HepG2 (cell line): Measurements from ENCODE around the gene RTEL1.

Source experiments
- CEBPG ChIP-seq: IDR thresholded peaks from 2 replicates; pipeline ENCODE4 v1.6.1; 2016
- KLF15 ChIP-seq: sonication (generic); formaldehyde crosslinking; IDR thresholded peaks from 2 replicates; pipeline ENCODE4 v1.8.1; 2023; ENCODE audit warnings: borderline replicate concordance, mild to moderate bottlenecking, inconsistent platforms, missing genetic modification reagents, mixed read lengths
- TF ChIP-seq, protein P1 (sequence below): fragments of 450-650 bp; IDR thresholded peaks from 2 replicates; pipeline ENCODE4 v1.6.1; 2017; ENCODE audit warnings: mild to moderate bottlenecking

DNA sequence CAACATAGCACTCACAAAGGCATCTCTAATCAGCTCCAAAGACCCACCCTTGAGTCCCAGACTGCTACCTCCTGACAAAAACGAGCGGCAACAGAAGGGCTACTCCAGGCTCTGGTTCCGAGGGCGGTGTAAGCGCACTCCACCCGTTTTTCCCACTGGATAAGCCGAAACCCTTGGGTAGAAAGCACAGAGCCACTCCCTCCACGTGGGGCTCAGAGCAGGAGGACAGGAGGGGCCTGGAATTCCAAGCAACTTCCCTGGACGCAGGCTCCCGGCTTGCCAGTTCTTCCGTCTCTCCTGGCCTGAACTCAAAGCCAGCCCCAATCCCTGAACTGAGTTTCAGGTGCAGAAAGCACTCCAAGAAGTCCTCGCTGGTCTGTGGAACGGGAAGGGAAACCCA is 38.6 kb upstream of the RTEL1 start:
- TF ChIP-seq, protein P1, sequence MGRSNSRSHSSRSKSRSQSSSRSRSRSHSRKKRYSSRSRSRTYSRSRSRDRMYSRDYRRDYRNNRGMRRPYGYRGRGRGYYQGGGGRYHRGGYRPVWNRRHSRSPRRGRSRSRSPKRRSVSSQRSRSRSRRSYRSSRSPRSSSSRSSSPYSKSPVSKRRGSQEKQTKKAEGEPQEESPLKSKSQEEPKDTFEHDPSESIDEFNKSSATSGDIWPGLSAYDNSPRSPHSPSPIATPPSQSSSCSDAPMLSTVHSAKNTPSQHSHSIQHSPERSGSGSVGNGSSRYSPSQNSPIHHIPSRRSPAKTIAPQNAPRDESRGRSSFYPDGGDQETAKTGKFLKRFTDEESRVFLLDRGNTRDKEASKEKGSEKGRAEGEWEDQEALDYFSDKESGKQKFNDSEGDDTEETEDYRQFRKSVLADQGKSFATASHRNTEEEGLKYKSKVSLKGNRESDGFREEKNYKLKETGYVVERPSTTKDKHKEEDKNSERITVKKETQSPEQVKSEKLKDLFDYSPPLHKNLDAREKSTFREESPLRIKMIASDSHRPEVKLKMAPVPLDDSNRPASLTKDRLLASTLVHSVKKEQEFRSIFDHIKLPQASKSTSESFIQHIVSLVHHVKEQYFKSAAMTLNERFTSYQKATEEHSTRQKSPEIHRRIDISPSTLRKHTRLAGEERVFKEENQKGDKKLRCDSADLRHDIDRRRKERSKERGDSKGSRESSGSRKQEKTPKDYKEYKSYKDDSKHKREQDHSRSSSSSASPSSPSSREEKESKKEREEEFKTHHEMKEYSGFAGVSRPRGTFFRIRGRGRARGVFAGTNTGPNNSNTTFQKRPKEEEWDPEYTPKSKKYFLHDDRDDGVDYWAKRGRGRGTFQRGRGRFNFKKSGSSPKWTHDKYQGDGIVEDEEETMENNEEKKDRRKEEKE: no peak
- TF ChIP-seq CEBPG (CRISPR knock-in tag): no peak
- no peak for TF ChIP-seq KLF15
